Left forelimb (tissue), 1 donor: ENCODE results near the gene KMT2C.

Experiments used
- DNase-seq: peaks from one replicate; pipeline ENCODE4 v3.0.0-alpha.2; 2018; ENCODE audit warnings: low spot score

KMT2C gene

GRCh38 chr7:152140067-152140466 lies 295.7 kb downstream of the KMT2C start:
- DNase-seq = no peak

GRCh38 chr7:152137476-152138025 lies 298.3 kb downstream of the KMT2C start:
- no peak for DNase-seq

- DNase-seq = no peak
Measured at GRCh38 chr7:152136686-152137085, 299.1 kb downstream of the KMT2C start.

- DNase-seq = no peak
Measured at GRCh38 chr7:152133804-152134203, 302.0 kb downstream of the KMT2C start.

GRCh38 chr7:152132812-152133211 lies 303.0 kb downstream of the KMT2C start:
- DNase-seq = no peak

- no peak for DNase-seq
Measured at GRCh38 chr7:152131981-152132494, 303.8 kb downstream of the KMT2C start.

- no peak for DNase-seq
Measured at GRCh38 chr7:152130658-152131590, 304.9 kb downstream of the KMT2C start.

- no peak for DNase-seq
Measured at GRCh38 chr7:152129682-152130081, 306.1 kb downstream of the KMT2C start.

- no peak for DNase-seq
Measured at GRCh38 chr7:152128741-152129461, 306.9 kb downstream of the KMT2C start.

- no peak for DNase-seq
Measured at GRCh38 chr7:152128252-152128651, 307.6 kb downstream of the KMT2C start.

- DNase-seq = no peak
Measured at GRCh38 chr7:152127229-152127628, 308.6 kb downstream of the KMT2C start.

GRCh38 chr7:152126741-152127140 lies 309.1 kb downstream of the KMT2C start:
- no peak for DNase-seq

- no peak for DNase-seq
Measured at GRCh38 chr7:152122540-152122939, 313.3 kb downstream of the KMT2C start.

- DNase-seq = no peak
Measured at GRCh38 chr7:152121432-152121831, 314.4 kb downstream of the KMT2C start.

- DNase-seq = no peak
Measured at GRCh38 chr7:152120776-152121175, 315.0 kb downstream of the KMT2C start.

GRCh38 chr7:152120210-152120609 lies 315.6 kb downstream of the KMT2C start:
- DNase-seq = no peak

- DNase-seq = no peak
Measured at GRCh38 chr7:152117356-152117755, 318.4 kb downstream of the KMT2C start.

- no peak for DNase-seq
Measured at GRCh38 chr7:152115021-152115718, 320.6 kb downstream of the KMT2C start.

- no peak for DNase-seq
Measured at GRCh38 chr7:152112829-152113228, 323.0 kb downstream of the KMT2C start.

GRCh38 chr7:152108359-152108758 lies 327.4 kb downstream of the KMT2C start:
- DNase-seq = no peak

- no peak for DNase-seq
Measured at GRCh38 chr7:152107945-152108344, 327.9 kb downstream of the KMT2C start.

GRCh38 chr7:152106990-152107389 lies 328.8 kb downstream of the KMT2C start:
- no peak for DNase-seq
